HG02571 (cell line): ENCODE results near the gene TSGA10.

ENCODE experiments used
- ATAC-seq: cut with Tn5 transposase; IDR thresholded peaks from one replicate; pipeline ENCODE4 v1.9.1; 2021; ENCODE audit warnings: mild to moderate bottlenecking, moderate library complexity; ENCODE audit not compliant: unreplicated experiment

TSGA10 gene

GRCh38 chr2:98948956-98949739 lies 205.6 kb downstream of the TSGA10 start:
- no peak for ATAC-seq

DNA sequence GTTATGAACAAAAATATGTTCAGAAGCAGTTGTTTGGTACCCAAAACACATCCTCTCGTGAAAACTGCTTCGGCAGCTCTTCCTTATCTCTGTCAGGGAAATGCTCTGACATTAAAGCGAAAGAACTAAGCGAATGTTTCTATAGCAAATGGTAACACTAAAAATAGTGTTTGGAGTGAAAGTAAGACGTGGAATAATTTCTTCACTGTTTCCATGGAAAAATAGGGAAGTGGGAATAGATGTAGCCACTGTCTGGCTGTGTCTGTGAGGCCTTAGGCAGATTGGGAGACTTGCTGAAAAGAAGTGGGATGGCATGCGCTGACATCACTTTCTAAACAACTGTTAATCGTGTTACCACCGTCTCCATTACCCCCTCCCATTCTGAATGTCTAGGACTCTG lies 207.2 kb downstream of the TSGA10 start:
- no peak for ATAC-seq
